CD4-positive, alpha-beta memory T cell (primary cell): ENCODE measurements around the gene HSP90AA1. TPM values are rescaled to one million over a fixed set of nuclear protein-coding genes. Genes with fewer than 3 reads are reported as not detected.
"Not testable (repeated sequence)": the region's sequence is repeated elsewhere in the genome, so short reads cannot be mapped to it uniquely, and the experiment has no call there.

Experiments
- CTCF ChIA-PET: fragments of 350-600 bp; sonication (Branson Sonifier 250); formaldehyde crosslinking; loops from one replicate; lab custom pipeline; 2021; ENCODE audit warnings: inconsistent platforms; ENCODE audit not compliant: partially characterized antibody; lab: Charles Lee
- POLR2A ChIA-PET: fragments of 350-600 bp; sonication (Branson Sonifier 250); formaldehyde crosslinking; loops from one replicate; lab custom pipeline; 2021; ENCODE audit not compliant: partially characterized antibody; lab: Charles Lee
- DNase-seq, 5 donors: peaks; one replicate each; pipeline versions ENCODE4 v3.0.0 to v3.0.0-alpha.2; 2020 to 2022; ENCODE audit warnings: mixed read lengths in 1 of 5
- H3K27ac ChIP-seq: one replicate; pipeline ENCODE4 v1.7.0; 2013; ENCODE audit warnings: low read depth, low read length
- H3K27me3 ChIP-seq: 2 replicates; pipeline ENCODE4 v1.7.0; 2013; ENCODE audit warnings: mild to moderate bottlenecking, low read length, moderate library complexity; ENCODE audit not compliant: insufficient read depth
- H3K36me3 ChIP-seq: 2 replicates; pipeline ENCODE4 v1.7.0; 2013; ENCODE audit warnings: mild to moderate bottlenecking, low read length, moderate library complexity; ENCODE audit not compliant: insufficient read depth
- H3K4me1 ChIP-seq: 2 replicates; pipeline ENCODE4 v1.7.0; 2013; ENCODE audit warnings: mild to moderate bottlenecking, low read length, moderate library complexity; ENCODE audit not compliant: insufficient read depth
- H3K4me3 ChIP-seq, 2 donors: one replicate each; pipeline ENCODE4 v1.7.0; 2013; ENCODE audit warnings: low read length in 2 of 2, mild to moderate bottlenecking in 1 of 2
- H3K9me3 ChIP-seq, 2 donors: one replicate each; pipeline ENCODE4 v1.7.0; 2013; ENCODE audit warnings: low read length in 2 of 2, control low read depth in 1 of 2; ENCODE audit not compliant: control insufficient read depth in 1 of 2
- H3K27ac Mint-ChIP-seq, 7 donors: one replicate each; pipeline ENCODE4 v1.8.0; 2020 to 2021; ENCODE audit warnings: mixed read lengths in 7 of 7, mild to moderate bottlenecking in 6 of 7, inconsistent platforms in 3 of 7, moderate library complexity in 3 of 7
- H3K27me3 Mint-ChIP-seq, 2 donors: one replicate each; pipeline ENCODE4 v1.8.0; 2020 to 2021; ENCODE audit warnings: mixed read lengths in 2 of 2
- H3K36me3 Mint-ChIP-seq, 2 donors: one replicate each; pipeline ENCODE4 v1.8.0; 2020 to 2021; ENCODE audit warnings: mixed read lengths in 2 of 2, inconsistent platforms in 1 of 2, mild to moderate bottlenecking in 1 of 2
- H3K4me1 Mint-ChIP-seq, 4 donors: one replicate each; pipeline ENCODE4 v1.8.0; 2020 to 2021; ENCODE audit warnings: mixed read lengths in 4 of 4, mild to moderate bottlenecking in 1 of 4
- H3K4me3 Mint-ChIP-seq, 8 donors: one replicate each; pipeline ENCODE4 v1.8.0; 2020 to 2021; ENCODE audit warnings: mixed read lengths in 8 of 8, mild to moderate bottlenecking in 7 of 8, moderate library complexity in 6 of 8, inconsistent platforms in 3 of 8
- H3K9me3 Mint-ChIP-seq, 8 donors: one replicate each; pipeline ENCODE4 v1.8.0; 2020 to 2021; ENCODE audit warnings: mixed read lengths in 8 of 8, mild to moderate bottlenecking in 5 of 8, inconsistent platforms in 3 of 8, moderate library complexity in 1 of 8
- intact Hi-C: fragments of 100-400 bp; cut with micrococcal nuclease; formaldehyde crosslinking; loops from one replicate; pipeline ENCODE4 v1.15.1; 2023
- polyA plus RNA-seq, 2 donors: library from polyadenylated mRNA; unstranded; fragments of 300-500 nt; fragmentation: Illumina TruSeq; gene quantifications; one replicate each; pipeline ENCODE4 v1.2.3, GENCODE V29; 2021
- total RNA-seq, 2 experiments: library from RNA; stranded (reverse); gene quantifications; one replicate each; pipeline ENCODE4 v1.2.3, GENCODE V29; 2021

HSP90AA1 gene
- total and polyA plus RNA-seq, 4 experiments from 2014 or later: 191 to 515 (median 286) TPM

DNA sequence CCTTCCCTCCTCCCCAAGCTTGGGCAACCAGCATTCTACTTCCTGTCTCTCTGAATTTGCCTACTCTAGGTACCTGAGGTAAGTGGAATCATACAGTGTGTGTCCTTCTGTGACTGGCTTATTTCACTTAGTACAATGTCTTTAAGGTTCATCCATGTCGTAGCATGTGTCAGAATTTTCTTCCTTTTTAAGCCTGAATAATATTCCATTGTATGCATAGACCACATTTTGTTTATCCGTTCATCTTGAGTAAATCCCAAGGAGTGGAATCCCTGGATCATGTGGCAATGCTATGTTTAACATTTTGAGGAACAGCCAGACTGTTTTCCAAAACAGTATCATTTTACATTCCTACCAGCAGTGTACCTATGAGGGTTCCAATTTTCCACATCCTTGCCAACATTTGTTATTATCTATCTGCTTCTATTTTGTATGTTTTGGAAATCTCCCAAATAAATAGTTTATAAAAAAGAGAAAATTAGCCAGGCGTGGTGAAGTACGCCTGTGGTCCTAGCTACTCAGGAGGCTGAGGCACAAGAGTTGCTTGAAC, 12.4 kb downstream of the HSP90AA1 start:
- H3K36me3 Mint-ChIP-seq: peaks cover 6 to 12% of the 10 kb centered on the region in 2 donors
- no peaks in the 10 kb centered on the region for H3K27me3 Mint-ChIP-seq
- peaks cover 0 to 3% (median 0%) of the 10 kb centered on the region in 8 donors for H3K9me3 Mint-ChIP-seq
- H3K4me1 ChIP-seq: no peaks in the 10 kb centered on the region
- ChIA-PET POLR2A (interaction anchor here (1.3 kb wide), 1 partner anchor 126 kb away, joined by 3 read pairs; no protein-coding TSS in a partner anchor), CTCF (interaction anchor here (0.6 kb wide), 1 partner anchor 20 kb away, joined by 3 read pairs; no protein-coding TSS in a partner anchor)
- no peak overlapping the region for H3K27ac ChIP-seq
- H3K9me3 ChIP-seq: no peaks in the 10 kb centered on the region
- H3K36me3 ChIP-seq: peaks cover 3% of the 10 kb centered on the region
- H3K4me3 ChIP-seq: no peak overlapping the region
- H3K4me3 Mint-ChIP-seq: no peak overlapping the region
- H3K27ac Mint-ChIP-seq: peak overlapping the region in 1 of 7 donors; percentile 3
- H3K27me3 ChIP-seq: no peaks in the 10 kb centered on the region
- DNase-seq: no peak
- H3K4me1 Mint-ChIP-seq: peaks cover 0 to 3% (median 2%) of the 10 kb centered on the region in 4 donors
- intact Hi-C loops: no loop called here

- no peak overlapping the region for H3K4me3 ChIP-seq
- H3K27ac ChIP-seq: no peak overlapping the region
- peaks cover 0 to 2% (median under 1%) of the 10 kb centered on the region in 4 donors for H3K4me1 Mint-ChIP-seq
- no peak overlapping the region for H3K4me3 Mint-ChIP-seq
- no peaks in the 10 kb centered on the region for H3K36me3 ChIP-seq
- peak overlapping the region in 2 of 7 donors; percentile 1 to 5 for H3K27ac Mint-ChIP-seq
- no peak for DNase-seq
- ChIA-PET POLR2A (no interaction called here), CTCF (no interaction called here)
- intact Hi-C loops: no loop called here
- H3K27me3 Mint-ChIP-seq: no peaks in the 10 kb centered on the region
- no peaks in the 10 kb centered on the region for H3K4me1 ChIP-seq
- H3K9me3 ChIP-seq: no peaks in the 10 kb centered on the region
- H3K36me3 Mint-ChIP-seq: no peaks in the 10 kb centered on the region
- no peaks in the 10 kb centered on the region for H3K27me3 ChIP-seq
- H3K9me3 Mint-ChIP-seq: peaks cover 0 to 3% (median 0%) of the 10 kb centered on the region in 8 donors
Observed at GRCh38 chr14:102071283-102071998, 15.4 kb downstream of the HSP90AA1 start.

- Mint-ChIP-seq H3K4me1 (peaks cover 0 to 1% (median under 1%) of the 10 kb centered on the region in 4 donors), H3K27ac (peak overlapping the region in 1 of 7 donors; percentile 7), H3K4me3 (no peak overlapping the region), H3K36me3 (no peaks in the 10 kb centered on the region), H3K9me3 (no peaks in the 10 kb centered on the region), H3K27me3 (no peaks in the 10 kb centered on the region)
- intact Hi-C loops: no loop called here
- DNase-seq: no peak
- no peaks in the 10 kb centered on the region for H3K36me3 ChIP-seq
- no peak overlapping the region for H3K27ac ChIP-seq
- no peaks in the 10 kb centered on the region for H3K4me1 ChIP-seq
- CTCF ChIA-PET: interaction anchor here (1.4 to 1.6 kb wide), 2 partner anchors 19 to 30 kb away, joined by 3 to 5 read pairs; no protein-coding TSS in a partner anchor
- no peaks in the 10 kb centered on the region for H3K27me3 ChIP-seq
- no peak overlapping the region for H3K4me3 ChIP-seq
- POLR2A ChIA-PET: no interaction called here
- H3K9me3 ChIP-seq: no peaks in the 10 kb centered on the region
Observed at GRCh38 chr14:102066041-102066451, 20.8 kb downstream of the HSP90AA1 start.

DNA sequence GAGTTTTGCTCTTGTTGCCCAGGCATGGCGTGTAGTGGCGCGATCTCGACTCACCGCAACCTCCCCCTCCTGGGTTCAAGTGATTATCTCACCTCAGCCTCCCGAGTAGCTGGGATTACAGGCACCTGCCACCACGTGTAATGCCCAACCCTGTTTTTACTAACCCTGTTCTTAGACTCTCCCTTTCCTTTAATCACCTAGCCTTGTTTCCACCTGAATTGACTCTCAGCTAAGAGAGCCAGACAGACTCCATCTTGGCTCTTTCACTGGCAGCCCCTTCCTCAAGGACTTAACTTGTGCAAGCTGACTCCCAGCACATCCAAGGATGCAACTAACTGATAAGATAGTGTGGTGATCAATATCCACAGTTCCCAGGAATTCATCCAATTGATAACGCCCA, 22.3 kb downstream of the HSP90AA1 start:
- H3K36me3 Mint-ChIP-seq, H3K27me3 Mint-ChIP-seq, DNase-seq, H3K27ac ChIP-seq, H3K27me3 ChIP-seq, H3K27ac Mint-ChIP-seq, H3K36me3 ChIP-seq, H3K4me3 Mint-ChIP-seq, H3K4me3 ChIP-seq, POLR2A ChIA-PET, H3K9me3 ChIP-seq, H3K4me1 Mint-ChIP-seq, H3K9me3 Mint-ChIP-seq, H3K4me1 ChIP-seq, intact Hi-C loops: not testable (repeated sequence)
- CTCF ChIA-PET: interaction anchor here (0.7 to 4.5 kb wide), 5 partner anchors 13 to 1328 kb away, joined by 3 to 73 read pairs (median 3); no protein-coding TSS in a partner anchor

GRCh38 chr14:102063808-102064429, 22.9 kb downstream of the HSP90AA1 start:
- CTCF ChIA-PET: interaction anchor here (0.7 to 4.5 kb wide), 6 partner anchors 14 to 1329 kb away, joined by 3 to 73 read pairs (median 3); no protein-coding TSS in a partner anchor
- DNase-seq: no peak
- Mint-ChIP-seq H3K27me3 (no peaks in the 10 kb centered on the region), H3K4me1 (peaks cover 0 to 1% (median under 1%) of the 10 kb centered on the region in 4 donors), H3K27ac (no peak overlapping the region), H3K9me3 (no peaks in the 10 kb centered on the region), H3K36me3 (no peaks in the 10 kb centered on the region), H3K4me3 (no peak overlapping the region)
- intact Hi-C loops: loop anchor here (1.0 kb wide), 2 partner anchors 32 to 250 kb away; no protein-coding TSS in a partner anchor
- Histone ChIP-seq H3K9me3 (no peaks in the 10 kb centered on the region), H3K27ac (no peak overlapping the region), H3K4me3 (no peak overlapping the region), H3K36me3 (no peaks in the 10 kb centered on the region), H3K27me3 (no peaks in the 10 kb centered on the region), H3K4me1 (no peaks in the 10 kb centered on the region)
- POLR2A ChIA-PET: interaction anchor here (1.3 kb wide), 2 partner anchors 15 to 33 kb away, joined by 3 to 6 read pairs; no protein-coding TSS in a partner anchor

GRCh38 chr14:102063109-102063807, 23.6 kb downstream of the HSP90AA1 start:
- no peaks in the 10 kb centered on the region for H3K36me3 ChIP-seq
- CTCF ChIA-PET: interaction anchor here (0.7 to 4.5 kb wide), 10 partner anchors 14 to 1946 kb away, joined by 3 to 73 read pairs (median 3); no protein-coding TSS in a partner anchor
- POLR2A ChIA-PET: interaction anchor here (1.3 kb wide), 2 partner anchors 15 to 33 kb away, joined by 3 to 6 read pairs; no protein-coding TSS in a partner anchor
- peaks cover 1 to 2% (median 1%) of the 10 kb centered on the region in 4 donors for H3K4me1 Mint-ChIP-seq
- no peaks in the 10 kb centered on the region for H3K9me3 Mint-ChIP-seq
- H3K9me3 ChIP-seq: no peaks in the 10 kb centered on the region
- no peak overlapping the region for H3K27ac ChIP-seq
- no peak overlapping the region for H3K27ac Mint-ChIP-seq
- intact Hi-C loops: loop anchor here (1.0 kb wide), 2 partner anchors 33 to 251 kb away; no protein-coding TSS in a partner anchor
- H3K36me3 Mint-ChIP-seq: no peaks in the 10 kb centered on the region
- no peaks in the 10 kb centered on the region for H3K27me3 ChIP-seq
- H3K4me1 ChIP-seq: no peaks in the 10 kb centered on the region
- no peaks in the 10 kb centered on the region for H3K27me3 Mint-ChIP-seq
- peak; percentile 65 to 78 (median 69) for DNase-seq
- no peak overlapping the region for H3K4me3 Mint-ChIP-seq
- H3K4me3 ChIP-seq: no peak overlapping the region
